ENCODE data around the gene SPRED1.

Gene SPRED1

GRCh38 chr15:38376081-38376480, 123.4 kb downstream of the SPRED1 start (continued):
- TF ChIP-seq HOXC10 (CRISPR knock-in tag; IDR thresholded peaks at IDR 0.05) (no peak), ZBTB21 (tag by site-specific recombination; IDR thresholded peaks at IDR 0.05) (no peak), ZNF530 (tag by site-specific recombination; IDR thresholded peaks at IDR 0.05; ENCODE audit: low read depth) (no peak)

- Histone ChIP-seq H3K4me1 (ENCODE audit: control insufficient read depth, insufficient read depth, low read length) (no peaks in the 10 kb centered on the region), H3K27ac (ENCODE audit: extremely low read depth, low read depth, low read length) (no peak overlapping the region), H3K36me3 (ENCODE audit: control insufficient read depth in 2 of 2, insufficient read depth in 1 of 2, low read length in 2 of 2) (no peaks in the 10 kb centered on the region), H3K9me3 (ENCODE audit: control insufficient read depth, insufficient read depth, low read depth, low read length) (no peaks in the 10 kb centered on the region), H3K4me3 (ENCODE audit: low read depth, low read length) (no peak overlapping the region)
- CTCF ChIA-PET = no interaction called here
- POLR2A ChIA-PET = no interaction called here
- no peak for TF ChIP-seq ZNF16 (tag by site-specific recombination; IDR thresholded peaks at IDR 0.05; ENCODE audit: low read depth)
- TF ChIP-seq ZNF560 (tag by site-specific recombination; IDR thresholded peaks at IDR 0.05; ENCODE audit: borderline replicate concordance) = no peak
- TF ChIP-seq GLI4 (tag by site-specific recombination; IDR thresholded peaks at IDR 0.05) = no peak
- no peak for TF ChIP-seq ZNF830 (tag by site-specific recombination; IDR thresholded peaks at IDR 0.05; ENCODE audit: low read depth)
- TF ChIP-seq MZF1 (tag by site-specific recombination; IDR thresholded peaks at IDR 0.05; ENCODE audit: borderline replicate concordance) = no peak
- TF ChIP-seq ZNF202 (tag by site-specific recombination; IDR thresholded peaks at IDR 0.05; ENCODE audit: borderline replicate concordance) = no peak
- no peak for TF ChIP-seq ZFP41 (tag by site-specific recombination; IDR thresholded peaks at IDR 0.05; ENCODE audit: borderline replicate concordance)
- no peak for TF ChIP-seq ZNF350 (tag by site-specific recombination; IDR thresholded peaks at IDR 0.05)
- TF ChIP-seq REPIN1 (tag by site-specific recombination; IDR thresholded peaks at IDR 0.05; ENCODE audit: low read depth) = no peak
- TF ChIP-seq ZNF701 (tag by site-specific recombination; IDR thresholded peaks at IDR 0.05) = no peak
- TF ChIP-seq ZNF266 (tag by site-specific recombination; IDR thresholded peaks at IDR 0.05; ENCODE audit: low read depth) = no peak
- no peak for TF ChIP-seq ZNF530 (tag by site-specific recombination; IDR thresholded peaks at IDR 0.05; ENCODE audit: low read depth)
- no peak for TF ChIP-seq RBAK (tag by site-specific recombination; IDR thresholded peaks at IDR 0.05)
- no peak for TF ChIP-seq ZNF19 (tag by site-specific recombination; IDR thresholded peaks at IDR 0.05; ENCODE audit: low read depth)
- TF ChIP-seq ZNF521 (tag by site-specific recombination; IDR thresholded peaks at IDR 0.05) = no peak
- TF ChIP-seq KLF17 (tag by site-specific recombination; IDR thresholded peaks at IDR 0.05) = no peak
- no peak for TF ChIP-seq ZNF692 (tag by site-specific recombination; IDR thresholded peaks at IDR 0.05)
- no peak for TF ChIP-seq FEZF1 (tag by site-specific recombination; IDR thresholded peaks at IDR 0.05)
Measured at GRCh38 chr15:38377636-38378035, 125.0 kb downstream of the SPRED1 start.

GRCh38 chr15:38378161-38378560, 125.5 kb downstream of the SPRED1 start:
- Histone ChIP-seq H3K36me3 (ENCODE audit: control insufficient read depth in 2 of 2, insufficient read depth in 1 of 2, low read length in 2 of 2) (no peaks in the 10 kb centered on the region), H3K27ac (ENCODE audit: extremely low read depth, low read depth, low read length) (no peak overlapping the region), H3K9me3 (ENCODE audit: control insufficient read depth, insufficient read depth, low read depth, low read length) (no peaks in the 10 kb centered on the region), H3K4me1 (ENCODE audit: control insufficient read depth, insufficient read depth, low read length) (no peaks in the 10 kb centered on the region), H3K4me3 (ENCODE audit: low read depth, low read length) (no peak overlapping the region)
- TF ChIP-seq ZNF280D (tag by site-specific recombination; IDR thresholded peaks at IDR 0.05) (no peak), ZNF19 (tag by site-specific recombination; IDR thresholded peaks at IDR 0.05; ENCODE audit: low read depth) (no peak), ZNF214 (tag by site-specific recombination; IDR thresholded peaks at IDR 0.05; ENCODE audit: borderline replicate concordance) (no peak), ZNF10 (tag by site-specific recombination; IDR thresholded peaks at IDR 0.05) (no peak), ZNF335 (tag by site-specific recombination; conservative IDR thresholded peaks at IDR 0.05) (no peak), EGR2 (tag by site-specific recombination; IDR thresholded peaks at IDR 0.05; ENCODE audit: low read depth) (no peak), ZNF449 (tag by site-specific recombination; IDR thresholded peaks at IDR 0.05) (no peak), ZNF416 (tag by site-specific recombination; IDR thresholded peaks at IDR 0.05) (no peak), ZNF514 (tag by site-specific recombination; IDR thresholded peaks at IDR 0.05) (no peak), ZNF404 (tag by site-specific recombination; IDR thresholded peaks at IDR 0.05) (no peak), ZBTB7A (tag by site-specific recombination; IDR thresholded peaks at IDR 0.05; ENCODE audit: low read depth) (no peak)
- POLR2A ChIA-PET = no interaction called here
- CTCF ChIA-PET = no interaction called here
